ENCODE data around the gene DCTN5. TPM values are rescaled to one million over a fixed set of nuclear protein-coding genes. Genes with fewer than 3 reads are reported as not detected.
A peak's percentile ranks its signal among the peaks of the same experiment; 100 is the strongest.

Gene DCTN5
- total and polyA plus RNA-seq, 2 of the 13 experiments (the other 11 are each of a cell fraction or from before 2014, with no cell fraction given): 105 to 207 TPM

GRCh38 chr16:23595246-23595950, 45.9 kb upstream of the DCTN5 start (continued):
- TF ChIP-seq ZBTB38 (CRISPR knock-in tag; IDR thresholded peaks at IDR 0.05) (no peak), ZBTB34 (CRISPR knock-in tag; IDR thresholded peaks at IDR 0.05) (no peak), ETS1 (CRISPR knock-in tag; IDR thresholded peaks at IDR 0.05) (0 out of 2 replicates have a peak, but pooled peaks have one; percentile 27), HOXA5 (CRISPR knock-in tag; IDR thresholded peaks at IDR 0.05) (no peak), ZNF260 (CRISPR knock-in tag; IDR thresholded peaks at IDR 0.05; ENCODE audit: borderline replicate concordance, low read depth) (no peak), WIZ (CRISPR knock-in tag; IDR thresholded peaks at IDR 0.05) (no peak), XRCC5 (optimal IDR thresholded peaks at IDR 0.05; ENCODE audit: low read length) (no peak), NFE2 (CRISPR knock-in tag; IDR thresholded peaks at IDR 0.05) (no peak), RCOR2 (CRISPR knock-in tag; IDR thresholded peaks at IDR 0.05) (no peak), HNF1B (CRISPR knock-in tag; IDR thresholded peaks at IDR 0.05) (peak; percentile 8; the same call in 1 of the 2 replicates), SMAD9 (CRISPR knock-in tag; IDR thresholded peaks at IDR 0.05) (no peak), NFKBIZ (CRISPR knock-in tag; IDR thresholded peaks at IDR 0.05) (no peak), CBFB (CRISPR knock-in tag; IDR thresholded peaks at IDR 0.05) (no peak), ZFY (CRISPR knock-in tag; IDR thresholded peaks at IDR 0.05) (no peak), ZBTB20 (CRISPR knock-in tag; IDR thresholded peaks at IDR 0.05; ENCODE audit: borderline replicate concordance, low read depth) (peak; percentile 54), ERF (CRISPR knock-in tag; IDR thresholded peaks at IDR 0.05) (no peak), RBFOX2 (IDR thresholded peaks at IDR 0.05; ENCODE audit: low read depth, low read length) (no peak)
- TF ChIP-seq, protein P1, sequence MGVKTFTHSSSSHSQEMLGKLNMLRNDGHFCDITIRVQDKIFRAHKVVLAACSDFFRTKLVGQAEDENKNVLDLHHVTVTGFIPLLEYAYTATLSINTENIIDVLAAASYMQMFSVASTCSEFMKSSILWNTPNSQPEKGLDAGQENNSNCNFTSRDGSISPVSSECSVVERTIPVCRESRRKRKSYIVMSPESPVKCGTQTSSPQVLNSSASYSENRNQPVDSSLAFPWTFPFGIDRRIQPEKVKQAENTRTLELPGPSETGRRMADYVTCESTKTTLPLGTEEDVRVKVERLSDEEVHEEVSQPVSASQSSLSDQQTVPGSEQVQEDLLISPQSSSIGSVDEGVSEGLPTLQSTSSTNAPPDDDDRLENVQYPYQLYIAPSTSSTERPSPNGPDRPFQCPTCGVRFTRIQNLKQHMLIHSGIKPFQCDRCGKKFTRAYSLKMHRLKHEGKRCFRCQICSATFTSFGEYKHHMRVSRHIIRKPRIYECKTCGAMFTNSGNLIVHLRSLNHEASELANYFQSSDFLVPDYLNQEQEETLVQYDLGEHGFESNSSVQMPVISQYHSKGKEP (CRISPR knock-in tag; IDR thresholded peaks at IDR 0.05): no peak
- TF ChIP-seq, protein P2, sequence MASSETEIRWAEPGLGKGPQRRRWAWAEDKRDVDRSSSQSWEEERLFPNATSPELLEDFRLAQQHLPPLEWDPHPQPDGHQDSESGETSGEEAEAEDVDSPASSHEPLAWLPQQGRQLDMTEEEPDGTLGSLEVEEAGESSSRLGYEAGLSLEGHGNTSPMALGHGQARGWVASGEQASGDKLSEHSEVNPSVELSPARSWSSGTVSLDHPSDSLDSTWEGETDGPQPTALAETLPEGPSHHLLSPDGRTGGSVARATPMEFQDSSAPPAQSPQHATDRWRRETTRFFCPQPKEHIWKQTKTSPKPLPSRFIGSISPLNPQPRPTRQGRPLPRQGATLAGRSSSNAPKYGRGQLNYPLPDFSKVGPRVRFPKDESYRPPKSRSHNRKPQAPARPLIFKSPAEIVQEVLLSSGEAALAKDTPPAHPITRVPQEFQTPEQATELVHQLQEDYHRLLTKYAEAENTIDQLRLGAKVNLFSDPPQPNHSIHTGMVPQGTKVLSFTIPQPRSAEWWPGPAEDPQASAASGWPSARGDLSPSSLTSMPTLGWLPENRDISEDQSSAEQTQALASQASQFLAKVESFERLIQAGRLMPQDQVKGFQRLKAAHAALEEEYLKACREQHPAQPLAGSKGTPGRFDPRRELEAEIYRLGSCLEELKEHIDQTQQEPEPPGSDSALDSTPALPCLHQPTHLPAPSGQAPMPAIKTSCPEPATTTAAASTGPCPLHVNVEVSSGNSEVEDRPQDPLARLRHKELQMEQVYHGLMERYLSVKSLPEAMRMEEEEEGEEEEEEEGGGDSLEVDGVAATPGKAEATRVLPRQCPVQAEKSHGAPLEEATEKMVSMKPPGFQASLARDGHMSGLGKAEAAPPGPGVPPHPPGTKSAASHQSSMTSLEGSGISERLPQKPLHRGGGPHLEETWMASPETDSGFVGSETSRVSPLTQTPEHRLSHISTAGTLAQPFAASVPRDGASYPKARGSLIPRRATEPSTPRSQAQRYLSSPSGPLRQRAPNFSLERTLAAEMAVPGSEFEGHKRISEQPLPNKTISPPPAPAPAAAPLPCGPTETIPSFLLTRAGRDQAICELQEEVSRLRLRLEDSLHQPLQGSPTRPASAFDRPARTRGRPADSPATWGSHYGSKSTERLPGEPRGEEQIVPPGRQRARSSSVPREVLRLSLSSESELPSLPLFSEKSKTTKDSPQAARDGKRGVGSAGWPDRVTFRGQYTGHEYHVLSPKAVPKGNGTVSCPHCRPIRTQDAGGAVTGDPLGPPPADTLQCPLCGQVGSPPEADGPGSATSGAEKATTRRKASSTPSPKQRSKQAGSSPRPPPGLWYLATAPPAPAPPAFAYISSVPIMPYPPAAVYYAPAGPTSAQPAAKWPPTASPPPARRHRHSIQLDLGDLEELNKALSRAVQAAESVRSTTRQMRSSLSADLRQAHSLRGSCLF (CRISPR knock-in tag; IDR thresholded peaks at IDR 0.05; ENCODE audit: borderline replicate concordance): no peak
